ENCODE results near the gene C16orf96.

C16orf96 gene

DNA sequence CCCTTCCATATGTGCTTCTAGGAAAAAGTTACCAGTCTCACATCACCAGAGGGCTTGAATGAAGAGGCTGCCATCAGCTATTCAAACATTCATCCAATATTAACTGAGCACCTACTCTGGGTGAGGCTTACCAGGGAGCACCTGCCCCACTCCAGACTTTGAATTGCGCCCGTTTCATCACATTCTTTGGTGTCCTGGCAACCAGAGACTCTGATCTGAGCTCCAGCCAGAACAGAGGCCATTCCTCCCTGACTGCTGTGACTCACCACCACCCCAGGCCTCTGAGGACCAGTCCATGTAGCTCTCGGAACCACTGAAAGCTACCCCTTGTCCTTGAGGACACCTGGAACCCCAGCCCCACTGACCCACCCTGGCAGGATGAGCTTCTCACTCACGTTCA is at the start of gene C16orf96:
C16orf96 (plus strand) TSS at position 229 of the 400 bp plus-strand sequence; CDS start at position 379, 150 bp downstream.
- no peak for DNase-seq
- intact Hi-C loops (cut with DNase I), result no loop called here

DNA sequence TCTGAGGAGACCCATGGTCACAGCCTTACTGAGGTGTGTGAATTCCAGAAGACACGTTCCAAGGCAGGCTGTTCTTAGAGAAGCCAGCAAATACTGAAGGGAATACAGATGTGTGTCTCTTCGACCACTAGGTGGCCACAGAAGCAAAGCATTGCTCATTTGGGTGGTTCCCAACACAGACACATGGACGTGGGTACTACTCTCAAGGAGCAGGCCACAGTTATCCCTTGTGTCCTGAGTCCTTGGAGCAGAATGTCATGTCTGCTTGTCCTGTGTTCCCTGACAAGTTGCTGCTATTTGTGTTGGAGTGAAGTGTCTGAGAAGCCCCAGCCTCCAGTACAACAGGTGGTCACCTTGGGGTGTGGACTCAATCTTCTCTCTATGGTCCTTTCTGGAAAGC is 49.7 kb upstream of the C16orf96 start:
- DNase-seq, result peak in 6 of 10 donors; percentile 64 to 94 (median 70)
- intact Hi-C loops (cut with DNase I), result loop anchor here (1.0 to 10.0 kb wide), 2 partner anchors 42 to 108 kb away; partner anchors contain the start of gene UBALD1

DNA sequence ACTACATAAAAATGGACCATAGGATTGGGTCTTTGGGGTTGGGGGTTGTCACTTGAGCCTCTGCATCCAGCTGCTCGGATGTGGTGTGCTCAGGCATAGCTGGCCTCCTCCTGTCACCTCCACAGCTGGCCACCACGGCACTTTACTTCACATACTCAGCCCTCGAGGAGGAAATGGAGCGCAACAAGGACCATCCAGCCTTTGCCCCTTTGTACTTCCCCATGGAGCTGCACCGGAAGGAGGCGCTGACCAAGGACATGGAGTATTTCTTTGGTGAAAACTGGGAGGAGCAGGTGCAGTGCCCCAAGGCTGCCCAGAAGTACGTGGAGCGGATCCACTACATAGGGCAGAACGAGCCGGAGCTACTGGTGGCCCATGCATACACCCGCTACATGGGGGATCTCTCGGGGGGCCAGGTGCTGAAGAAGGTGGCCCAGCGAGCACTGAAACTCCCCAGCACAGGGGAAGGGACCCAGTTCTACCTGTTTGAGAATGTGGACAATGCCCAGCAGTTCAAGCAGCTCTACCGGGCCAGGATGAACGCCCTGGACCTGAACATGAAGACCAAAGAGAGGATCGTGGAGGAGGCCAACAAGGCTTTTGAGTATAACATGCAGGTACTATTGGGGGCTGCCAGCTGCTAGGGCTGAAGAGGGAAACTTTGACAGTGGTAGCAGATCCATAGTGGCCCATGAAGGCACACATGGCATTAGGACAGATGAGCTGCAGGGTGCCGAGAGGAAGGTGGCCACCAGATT is 48.4 kb upstream of the C16orf96 start:
- intact Hi-C loops (cut with DNase I), result loop anchor here (10.0 kb wide), 1 partner anchor 107 kb away; the partner anchor contains the start of gene UBALD1
- peak in 2 of 10 donors; percentile 46 to 67 for DNase-seq

DNA sequence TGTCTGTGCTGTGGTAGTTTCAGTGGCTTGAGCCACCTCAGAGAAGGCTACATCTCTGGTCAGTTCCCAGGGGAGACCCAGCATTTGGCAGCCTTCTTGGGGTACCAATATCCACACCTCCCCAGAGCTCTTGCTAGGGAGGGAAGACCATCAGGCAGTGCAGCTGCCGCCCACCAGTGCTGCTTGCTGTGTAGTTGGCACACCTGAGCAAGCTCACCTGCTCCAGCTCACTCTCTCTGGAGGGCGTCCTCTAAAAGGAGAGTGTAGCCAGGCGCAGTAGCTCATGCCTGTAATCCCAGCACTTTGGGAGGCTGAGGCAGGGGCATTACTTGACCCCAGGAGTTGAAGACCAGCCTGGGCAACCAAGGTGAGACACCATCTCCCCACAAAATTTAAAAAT is 47.3 kb upstream of the C16orf96 start:
- DNase-seq, result peak in 2 of 10 donors; percentile 33 to 34
- intact Hi-C loops (cut with DNase I), result loop anchor here (10.0 kb wide), 1 partner anchor 106 kb away; the partner anchor contains the start of gene UBALD1

DNA sequence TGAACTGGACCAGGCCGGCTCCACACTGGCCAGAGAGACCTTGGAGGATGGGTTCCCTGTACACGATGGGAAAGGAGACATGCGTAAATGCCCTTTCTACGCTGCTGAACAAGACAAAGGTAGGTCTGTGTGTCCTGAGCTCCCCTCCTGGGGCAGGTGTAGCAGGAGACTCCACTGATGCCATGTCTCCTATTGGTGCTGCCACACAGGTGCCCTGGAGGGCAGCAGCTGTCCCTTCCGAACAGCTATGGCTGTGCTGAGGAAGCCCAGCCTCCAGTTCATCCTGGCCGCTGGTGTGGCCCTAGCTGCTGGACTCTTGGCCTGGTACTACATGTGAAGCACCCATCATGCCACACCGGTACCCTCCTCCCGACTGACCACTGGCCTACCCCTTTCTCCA is 46.7 kb upstream of the C16orf96 start:
- intact Hi-C loops (cut with DNase I), result loop anchor here (10.0 kb wide), 1 partner anchor 105 kb away; the partner anchor contains the start of gene UBALD1
- peak in 3 of 10 donors; percentile 27 to 49 (median 49) for DNase-seq

DNA sequence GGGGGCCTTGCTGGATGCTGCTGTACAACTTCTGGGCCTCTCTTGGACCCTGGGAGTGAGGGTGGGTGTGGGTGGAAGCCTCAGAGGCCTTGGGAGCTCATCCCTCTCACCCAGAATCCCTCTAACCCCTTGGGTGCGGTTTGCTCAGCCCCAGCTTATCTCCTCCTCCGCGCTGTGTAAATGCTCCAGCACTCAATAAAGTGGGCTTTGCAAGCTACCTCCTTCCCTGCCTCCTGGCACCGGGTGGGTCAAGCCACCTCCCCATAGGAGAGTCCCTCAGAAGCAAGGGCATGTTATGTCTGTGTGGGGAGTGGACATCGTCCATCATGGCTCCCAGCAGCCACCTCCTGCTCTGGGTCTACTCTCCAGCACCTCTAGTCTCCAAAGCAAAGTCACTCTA is 46.0 kb upstream of the C16orf96 start:
- intact Hi-C loops (cut with DNase I), result loop anchor here (10.0 kb wide), 1 partner anchor 175 kb away; no protein-coding TSS in a partner anchor

DNA sequence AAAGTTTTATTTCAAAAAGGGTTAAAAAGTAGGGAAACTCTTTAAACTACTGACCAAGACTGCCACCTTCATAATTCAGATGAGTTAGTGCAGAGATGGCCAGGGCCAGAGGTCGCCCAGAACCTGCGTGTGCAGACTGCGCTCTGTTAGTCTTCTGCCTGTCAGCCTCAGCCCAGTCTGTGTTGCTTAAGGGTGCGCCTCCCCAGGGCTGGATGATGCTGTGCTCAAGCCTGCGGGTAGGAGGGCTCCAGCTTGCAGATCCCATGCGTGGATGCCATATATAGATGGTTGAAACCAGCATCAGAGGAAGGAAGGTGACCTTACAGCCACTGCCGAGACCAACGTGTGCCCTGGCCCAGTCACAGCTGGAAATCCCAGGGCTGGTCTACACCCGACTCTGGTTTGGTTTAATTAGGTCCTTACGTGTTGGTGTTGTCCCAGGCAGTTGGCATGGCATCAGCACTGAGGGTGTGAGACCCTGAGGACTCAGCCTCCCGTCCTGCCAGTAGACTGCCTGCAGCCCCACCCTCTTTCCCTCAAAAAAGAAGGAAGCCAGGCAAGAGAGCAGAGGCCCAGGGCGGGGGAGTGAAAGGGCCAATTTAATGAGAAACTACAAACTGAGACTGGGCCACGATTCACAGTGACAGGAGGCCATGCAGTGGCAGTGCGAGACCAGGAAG is 45.3 kb upstream of the C16orf96 start:
- intact Hi-C loops (cut with DNase I), result loop anchor here (10.0 kb wide), 1 partner anchor 174 kb away; no protein-coding TSS in a partner anchor
- peak in 3 of 10 donors; percentile 64 to 82 (median 68) for DNase-seq

More for the DNA sequence above, 46.0 kb upstream of the C16orf96 start:
- DNase-seq, result peak in 2 of 10 donors; percentile 49 to 62

DNA sequence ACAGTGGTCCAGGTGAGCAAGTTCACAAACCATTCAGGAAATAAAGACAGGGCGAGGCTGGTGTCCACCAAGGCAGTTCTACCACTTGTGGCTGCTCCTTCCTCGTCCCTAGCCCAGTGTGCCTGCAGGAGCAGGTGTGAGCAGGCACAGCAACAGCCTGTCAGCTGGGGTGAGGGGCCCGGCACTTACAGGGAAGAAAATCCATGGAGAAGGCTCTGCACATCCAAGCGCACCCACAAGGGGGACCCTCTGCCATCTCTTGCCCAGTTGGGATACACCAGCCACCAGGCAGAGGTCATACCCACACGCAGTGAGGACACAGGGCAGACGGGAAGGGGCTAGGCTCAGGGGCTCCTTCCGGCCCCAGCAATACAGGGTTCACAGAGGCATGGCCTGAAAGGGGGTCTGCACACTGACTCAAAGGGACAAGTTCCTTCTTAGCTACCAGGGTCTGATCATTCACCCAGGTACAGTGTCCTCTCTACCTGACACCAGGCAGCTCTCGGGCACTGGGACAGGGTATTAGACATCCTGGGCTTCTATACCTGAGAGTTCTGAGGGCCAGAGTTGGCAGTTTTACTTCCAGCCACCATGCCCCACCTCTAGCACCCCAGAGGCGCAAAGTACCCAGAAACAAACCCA is 44.6 kb upstream of the C16orf96 start:
- DNase-seq, result peak; percentile 46 to 96 (median 72)
- intact Hi-C loops (cut with DNase I), result loop anchor here (10.0 kb wide), 1 partner anchor 173 kb away; no protein-coding TSS in a partner anchor

DNA sequence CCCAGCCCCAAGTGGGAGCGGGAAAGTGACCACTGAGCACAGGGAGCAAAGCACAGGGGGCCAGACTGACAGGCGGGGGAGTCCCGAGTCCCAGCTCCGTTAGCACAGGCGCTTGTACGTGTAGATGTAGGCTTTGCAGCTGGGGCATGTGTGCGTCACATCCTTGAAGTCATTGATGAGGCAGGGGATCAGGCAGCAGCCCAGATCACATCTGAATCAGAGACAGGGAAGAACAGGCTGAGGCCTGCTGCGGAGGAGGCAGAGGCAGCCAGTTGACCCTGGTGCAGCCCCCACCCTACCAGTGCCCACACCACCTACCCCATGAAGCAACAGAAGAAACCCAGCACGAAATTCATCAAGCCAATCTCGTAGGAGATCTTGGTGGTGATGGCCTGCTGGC is 43.7 kb upstream of the C16orf96 start:
- intact Hi-C loops (cut with DNase I), result loop anchor here (10.0 kb wide), 1 partner anchor 172 kb away; no protein-coding TSS in a partner anchor
- peak in 3 of 10 donors; percentile 70 to 85 (median 72) for DNase-seq

DNA sequence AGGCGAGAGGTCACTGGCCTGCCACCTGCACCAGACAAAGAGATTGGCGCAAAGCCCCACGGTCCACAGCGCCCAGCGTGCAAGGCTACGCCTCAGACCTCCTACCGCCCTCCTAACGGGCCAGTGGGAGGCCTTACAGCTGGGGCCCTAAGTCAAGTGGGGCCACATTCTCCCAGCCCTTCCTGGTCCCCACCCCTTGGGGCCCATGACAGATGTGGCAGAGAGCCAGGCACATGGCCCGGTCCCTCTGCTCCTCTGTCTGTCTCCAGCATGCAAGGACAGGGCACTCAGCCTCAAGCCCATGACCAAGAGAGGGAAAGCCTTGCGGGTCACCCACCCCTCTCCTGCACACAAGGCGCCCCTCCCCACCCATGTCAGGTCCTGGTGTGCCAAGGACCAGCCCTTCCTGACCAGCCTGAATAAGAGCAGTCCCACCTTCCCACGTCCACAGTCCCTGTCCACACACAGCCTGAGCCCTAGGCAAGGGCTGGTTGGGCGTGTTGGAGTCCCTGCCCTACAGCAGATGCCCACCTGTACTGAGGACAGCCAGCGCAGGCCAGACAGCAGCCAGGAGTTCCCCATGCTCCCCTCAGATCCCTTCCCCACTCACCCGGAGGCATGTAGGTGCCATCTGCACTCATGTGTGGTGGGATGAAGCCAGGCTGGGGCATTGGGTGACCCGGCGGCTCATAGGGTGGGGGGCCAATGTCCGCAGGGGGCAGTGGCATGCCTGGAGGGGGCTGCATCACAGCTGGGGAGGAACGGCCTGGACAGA is 42.9 kb upstream of the C16orf96 start:
- intact Hi-C loops (cut with DNase I), result loop anchor here (10.0 kb wide), 1 partner anchor 172 kb away; no protein-coding TSS in a partner anchor
- DNase-seq, result peak in 4 of 10 donors; percentile 37 to 86 (median 78)

DNA sequence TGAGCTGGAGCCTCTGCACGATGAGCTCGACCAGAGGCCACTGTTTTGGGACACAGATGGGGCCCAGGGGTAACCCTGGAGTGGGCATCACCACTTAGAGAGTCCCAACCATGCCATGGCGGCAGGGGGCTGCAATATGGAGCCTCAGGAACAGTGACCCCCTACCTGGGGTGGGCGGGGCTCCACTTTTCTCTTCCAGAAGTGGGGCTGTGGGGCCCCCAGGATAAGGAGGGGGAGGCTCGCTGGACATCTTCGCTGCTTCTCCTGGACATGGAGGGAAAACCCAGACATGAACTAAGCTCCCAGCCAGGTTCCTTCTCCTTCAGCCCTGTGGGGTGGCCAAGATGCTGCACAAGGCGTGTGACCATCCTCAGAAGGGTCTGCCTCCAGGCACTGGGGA is 42.3 kb upstream of the C16orf96 start:
- intact Hi-C loops (cut with DNase I), result loop anchor here (10.0 kb wide), 1 partner anchor 171 kb away; no protein-coding TSS in a partner anchor
- DNase-seq, result peak in 2 of 10 donors; percentile 42 to 60

DNA sequence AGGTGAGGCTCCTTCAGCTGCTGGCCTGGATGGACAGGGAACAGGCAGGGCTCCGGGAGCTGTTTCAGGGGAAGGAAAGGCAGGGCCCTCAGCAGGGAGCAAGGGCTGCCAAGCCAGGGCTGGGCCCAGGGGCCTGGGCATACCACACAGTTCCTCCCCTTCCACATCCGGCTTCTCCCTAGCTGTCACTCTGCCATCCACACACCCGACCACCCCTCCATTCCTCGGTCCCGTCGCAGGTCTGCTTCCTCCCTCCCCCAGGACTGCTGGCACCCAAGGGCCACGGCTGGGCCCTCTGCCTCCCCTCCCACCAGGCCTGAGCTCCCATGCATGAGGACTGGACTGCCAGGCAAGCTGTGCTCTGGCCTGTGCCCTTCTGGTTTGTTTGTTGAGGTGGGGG is 41.5 kb upstream of the C16orf96 start:
- intact Hi-C loops (cut with DNase I), result loop anchor here (10.0 kb wide), 1 partner anchor 170 kb away; no protein-coding TSS in a partner anchor
- DNase-seq, result peak in 3 of 10 donors; percentile 64 to 76 (median 72)

DNA sequence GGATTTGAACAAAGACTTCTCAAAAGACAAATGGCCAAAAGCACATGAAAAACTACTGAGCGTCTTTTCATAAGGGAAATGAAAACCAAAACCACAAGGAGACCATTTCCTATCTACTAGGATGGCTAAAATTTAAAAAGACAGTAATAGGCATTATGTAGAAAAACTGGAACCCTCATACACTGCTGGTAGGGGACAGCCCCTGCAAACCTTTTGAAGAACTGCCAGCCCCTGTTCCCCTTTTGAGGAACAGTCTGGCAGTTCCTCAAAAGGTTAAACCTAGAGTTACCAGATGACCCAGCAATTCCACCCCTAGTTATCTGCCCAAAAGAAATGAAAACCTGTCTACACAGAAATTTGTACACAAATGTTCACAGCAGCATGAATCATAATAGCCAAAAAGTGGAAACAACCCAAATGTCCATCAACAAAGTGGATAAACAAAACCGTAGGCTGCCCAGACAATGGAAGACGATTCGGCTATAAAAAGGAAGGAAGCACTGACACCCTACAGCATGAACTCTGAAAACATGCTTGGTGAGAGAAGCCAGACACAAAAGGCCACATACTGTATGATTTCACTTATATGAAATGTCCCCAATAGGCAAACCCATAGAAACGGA is 40.4 kb upstream of the C16orf96 start:
- intact Hi-C loops (cut with DNase I), result loop anchor here (10.0 kb wide), 1 partner anchor 169 kb away; no protein-coding TSS in a partner anchor
- DNase-seq, result peak in 1 of 10 donors; percentile 43

DNA sequence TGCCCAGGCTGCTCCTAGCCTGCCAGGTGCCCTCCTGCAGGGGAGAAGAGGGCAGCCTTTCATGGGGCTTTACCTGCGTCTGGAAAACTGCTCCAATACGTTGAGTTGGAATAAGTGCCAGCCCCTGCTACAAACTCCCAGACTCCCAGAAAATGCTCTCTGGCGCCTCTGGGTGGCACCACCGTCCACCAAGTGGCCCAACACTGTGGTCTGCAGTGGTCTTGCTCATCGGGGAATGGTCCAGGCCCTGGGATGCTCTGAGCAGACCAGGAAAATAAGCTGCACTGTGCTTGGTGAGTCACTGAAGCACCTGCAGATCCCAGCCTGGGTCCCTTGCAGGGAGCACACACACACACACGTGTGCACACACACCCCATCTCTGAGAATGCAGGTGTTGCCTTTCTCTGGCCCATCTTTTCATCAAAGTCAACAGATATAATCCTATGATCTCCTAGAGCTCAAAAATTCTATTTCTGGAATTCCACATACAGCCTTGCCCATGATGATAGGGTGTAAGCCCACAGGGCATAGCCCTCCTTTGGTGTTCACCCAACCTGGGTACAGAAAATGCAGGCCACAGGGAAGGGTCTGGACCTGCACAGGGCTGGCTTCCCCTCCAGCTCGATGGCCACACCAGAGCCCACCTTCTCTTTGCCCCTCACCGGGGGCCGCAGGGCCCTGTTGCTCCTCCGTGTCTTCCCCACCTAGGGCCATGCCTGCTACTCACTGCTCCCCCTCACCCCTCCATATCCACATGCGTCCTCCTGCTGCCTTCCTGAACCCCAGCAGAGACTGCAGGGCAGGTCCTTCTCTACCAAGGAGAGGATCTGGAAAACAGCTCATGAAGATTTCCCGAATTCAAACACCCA is 38.1 kb upstream of the C16orf96 start:
- DNase-seq, result peak in 8 of 10 donors; percentile 53 to 95 (median 65)
- intact Hi-C loops (cut with DNase I), result loop anchor here (10.0 kb wide), 1 partner anchor 167 kb away; no protein-coding TSS in a partner anchor

DNA sequence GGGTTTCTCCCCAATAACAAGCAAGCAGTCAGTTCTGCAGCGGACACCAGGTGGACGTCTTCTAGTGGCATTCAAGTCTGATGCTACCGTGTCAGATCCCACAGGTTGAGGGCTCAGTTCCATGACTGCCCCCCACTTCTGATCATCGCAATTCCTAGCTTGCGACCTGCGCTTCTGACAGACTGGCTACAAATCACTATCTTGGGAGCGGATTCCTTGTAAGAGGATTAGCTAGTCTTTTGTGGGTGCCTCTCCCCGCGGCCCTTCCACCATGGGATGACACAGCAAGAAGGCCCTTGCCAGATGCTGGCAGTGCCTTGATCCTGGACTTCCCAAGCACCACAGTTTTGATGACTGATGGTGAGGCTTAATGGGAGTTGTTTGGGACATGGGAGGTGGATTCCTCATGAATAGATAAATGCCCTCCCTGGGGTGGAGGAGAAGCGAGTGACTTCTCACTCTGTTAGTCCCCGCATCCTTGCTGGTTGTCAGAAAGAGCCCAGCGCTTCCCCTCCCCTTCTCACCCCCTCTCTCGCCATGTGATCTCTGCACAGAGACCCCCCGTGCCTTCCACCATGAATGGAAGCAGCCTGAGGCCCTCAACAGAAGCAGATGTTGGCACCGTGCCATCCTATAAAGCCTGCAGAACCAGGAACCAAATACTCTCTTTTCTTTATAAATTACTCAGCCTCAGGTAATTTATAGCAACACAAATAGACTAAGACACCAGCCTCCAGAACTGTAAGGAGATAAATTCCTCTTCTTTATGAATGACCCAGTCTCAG is 36.7 kb upstream of the C16orf96 start:
- peak in 3 of 10 donors; percentile 54 to 67 (median 57) for DNase-seq
- intact Hi-C loops (cut with DNase I), result loop anchor here (10.0 kb wide), 1 partner anchor 165 kb away; no protein-coding TSS in a partner anchor

DNA sequence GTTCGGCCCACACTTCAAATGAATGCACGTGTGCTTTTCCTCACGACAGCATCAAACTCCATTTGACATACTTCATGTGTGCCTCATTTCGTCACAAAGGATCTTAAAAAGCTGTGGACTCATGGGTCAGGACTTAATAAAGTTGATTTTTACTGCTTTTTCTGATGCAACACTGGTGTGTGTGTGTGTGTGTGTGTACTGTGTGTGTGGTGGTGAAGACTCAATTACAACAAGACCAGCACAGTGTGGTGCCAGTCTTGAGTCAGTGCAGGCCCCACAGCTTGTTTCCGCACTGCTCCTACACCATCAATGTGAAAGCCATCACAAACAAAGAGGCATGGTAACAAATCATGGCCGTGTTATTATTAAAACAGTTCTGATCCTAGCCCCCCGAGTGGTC is 35.2 kb upstream of the C16orf96 start:
- DNase-seq, result no peak
- intact Hi-C loops (cut with DNase I), result no loop called here

DNA sequence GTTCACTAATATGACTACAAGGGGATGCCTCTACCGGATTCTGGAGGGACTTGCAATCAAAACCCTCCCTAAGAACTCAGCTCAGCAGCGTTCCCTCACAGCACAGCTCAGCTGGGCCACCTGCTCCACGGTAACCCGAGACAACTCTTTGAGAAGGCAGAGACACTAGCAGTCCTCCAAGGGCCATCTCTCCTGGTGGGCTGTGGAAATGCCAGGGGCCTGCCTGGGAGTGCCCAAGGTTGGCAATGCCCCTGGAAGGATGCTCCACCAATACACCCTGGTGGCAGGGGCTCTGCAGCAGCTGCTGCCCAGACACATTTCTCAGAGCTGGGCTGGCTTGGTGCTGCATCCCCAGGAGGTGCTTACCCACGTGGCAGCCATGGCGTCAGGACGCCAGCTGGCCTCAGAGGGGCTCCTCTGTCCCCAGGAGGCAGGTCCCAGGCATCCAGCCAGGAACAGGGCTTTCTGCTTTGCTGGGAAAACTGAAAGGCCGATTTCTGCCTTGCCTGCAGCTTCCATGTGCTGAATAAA is 34.0 kb upstream of the C16orf96 start:
- intact Hi-C loops (cut with DNase I), result no loop called here
- peak; percentile 65 to 96 (median 88) for DNase-seq
